GM12865 (cell line): ENCODE results near the gene GPLD1.

Experiments
- DNase-seq: peaks from one replicate; pipeline ENCODE4 v3.0.0; 2010; ENCODE audit warnings: low read depth
- H3K4me3 ChIP-seq: 2 replicates; pipeline ENCODE4 v1.5.1; 2011; ENCODE audit warnings: mild to moderate bottlenecking, low read depth, low read length, control low read depth
- CTCF ChIP-seq: IDR thresholded peaks from 2 replicates; pipeline ENCODE4 v1.5.1; 2011; ENCODE audit warnings: low read length, control low read depth, low read depth, inconsistent platforms; ENCODE audit not compliant: insufficient read depth; ENCODE audit errors: missing control alignments

Gene GPLD1

GRCh38 chr6:24500683-24501082 is 11.3 kb upstream of the GPLD1 start:
- TF ChIP-seq CTCF, result no peak
- H3K4me3 ChIP-seq, result no peak overlapping the region
- DNase-seq, result no peak

- H3K4me3 ChIP-seq, result no peak overlapping the region
- no peak for DNase-seq
- TF ChIP-seq CTCF, result no peak
These were observed 8.0 kb upstream of the GPLD1 start for GRCh38 chr6:24497254-24497970.

DNA sequence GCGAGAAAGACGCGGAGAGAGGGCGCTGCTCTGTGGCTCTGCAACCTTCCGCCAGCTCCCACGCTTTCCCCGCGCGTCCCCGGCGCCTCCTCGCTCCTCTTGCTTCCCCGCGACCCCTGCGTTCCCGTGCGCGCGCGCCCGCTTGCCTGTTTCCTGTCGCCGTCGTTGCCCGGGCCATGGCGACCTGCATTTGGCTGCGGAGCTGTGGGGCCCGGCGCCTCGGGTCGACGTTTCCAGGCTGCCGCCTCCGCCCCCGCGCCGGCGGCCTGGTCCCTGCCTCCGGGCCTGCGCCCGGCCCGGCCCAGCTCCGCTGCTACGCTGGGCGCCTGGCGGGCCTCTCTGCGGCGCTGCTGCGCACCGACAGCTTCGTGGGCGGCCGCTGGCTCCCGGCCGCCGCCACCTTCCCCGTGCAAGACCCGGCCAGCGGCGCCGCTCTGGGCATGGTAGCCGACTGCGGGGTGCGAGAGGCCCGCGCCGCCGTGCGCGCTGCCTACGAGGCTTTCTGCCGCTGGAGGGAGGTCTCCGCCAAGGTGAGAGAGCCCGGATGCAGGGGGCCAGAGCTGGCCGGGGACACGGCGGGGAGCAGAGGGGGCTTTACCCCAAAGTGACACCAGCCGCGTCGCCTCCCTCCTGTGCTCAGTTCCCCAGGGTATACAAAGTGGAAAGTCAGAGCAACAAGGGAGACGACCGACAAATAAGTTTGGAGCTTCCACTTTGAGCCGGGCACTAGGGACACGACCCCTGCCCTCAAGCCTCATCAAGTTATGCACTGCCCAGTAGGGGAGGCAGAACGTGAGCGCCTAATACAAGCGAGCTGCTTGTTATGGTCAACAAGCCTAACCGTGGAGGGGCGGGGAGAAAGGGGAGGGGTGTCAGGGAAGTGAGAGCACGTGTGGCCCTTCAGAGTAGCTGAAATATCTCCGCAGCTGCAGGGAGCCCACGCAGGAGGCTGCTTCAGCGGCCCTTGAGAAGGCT is 5.7 kb upstream of the GPLD1 start, which contains the start of gene ALDH5A1:
ALDH5A1 (plus strand) TSS at position 149 of the 975 bp plus-strand sequence; CDS start at position 177, 28 bp downstream.
- peak within 1 kb of the TSS; percentile 60 for H3K4me3 ChIP-seq
- DNase-seq, result peak; percentile 85
- peak; percentile 34 for TF ChIP-seq CTCF

- DNase-seq, result no peak
- peak overlapping the region; percentile 60 for H3K4me3 ChIP-seq
- TF ChIP-seq CTCF, result no peak
These were observed 4.8 kb upstream of the GPLD1 start for GRCh38 chr6:24493945-24494820.

- H3K4me3 ChIP-seq, result no peak overlapping the region
- DNase-seq, result peak; percentile 62
- peak; percentile 46 for TF ChIP-seq CTCF
These were observed 3.1 kb upstream of the GPLD1 start for GRCh38 chr6:24492475-24492874.

DNA sequence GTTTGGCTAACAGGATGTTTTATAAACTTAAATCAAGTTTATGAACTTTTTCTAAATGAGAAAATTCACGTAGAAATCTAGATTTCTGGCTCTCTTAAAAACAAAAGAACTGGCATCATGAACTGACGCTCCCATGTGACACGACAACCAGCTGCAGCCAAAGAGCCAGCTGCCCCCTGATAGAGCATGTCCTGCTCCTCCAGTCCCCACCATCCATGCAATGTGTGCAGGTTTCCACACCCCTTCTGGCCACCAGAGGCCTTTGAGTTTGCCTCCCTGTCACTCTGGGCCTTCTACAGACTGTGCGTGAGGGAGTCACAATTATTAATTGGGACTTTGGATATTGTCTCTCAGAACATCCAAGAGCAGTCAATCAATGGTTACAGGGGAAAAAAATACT is 1.6 kb upstream of the GPLD1 start:
- TF ChIP-seq CTCF, result no peak
- no peak for DNase-seq
- no peak overlapping the region for H3K4me3 ChIP-seq
